ENCODE results near the gene PUS3.
"Not testable (repeated sequence)": the region's sequence is repeated elsewhere in the genome, so short reads cannot be mapped to it uniquely, and the experiment has no call there.

PUS3 gene

GRCh38 chr11:125914601-125915000 lies 11.6 kb upstream of the PUS3 start:
- not testable (repeated sequence) for DNase-seq

- no peak for DNase-seq
Observed at GRCh38 chr11:125910226-125910849, 7.3 kb upstream of the PUS3 start.

GRCh38 chr11:125904678-125905077 lies 1.7 kb upstream of the PUS3 start:
- no peak for DNase-seq

GRCh38 chr11:125903711-125904659 lies 979 bp upstream of the PUS3 start, which contains the start of gene DDX25:
DDX25 (plus strand) TSS chr11:125904508; CDS start chr11:125904518, 10 bp downstream.
- no peak for DNase-seq

GRCh38 chr11:125902277-125902926 lies 604 bp downstream of the PUS3 start:
- DNase-seq: no peak

- DNase-seq: no peak
Observed at GRCh38 chr11:125901872-125902271, 1.1 kb downstream of the PUS3 start.

- no peak for DNase-seq
Observed at GRCh38 chr11:125892994-125893393, 10.0 kb downstream of the PUS3 start.

GRCh38 chr11:125892071-125892470 lies 10.9 kb downstream of the PUS3 start:
- DNase-seq: no peak

- no peak for DNase-seq
Observed at GRCh38 chr11:125890447-125891100, 12.4 kb downstream of the PUS3 start.

- DNase-seq: peak; percentile 84
Observed at GRCh38 chr11:125887373-125888324, 15.4 kb downstream of the PUS3 start, which contains the start of gene HYLS1. HYLS1 (plus strand) TSS chr11:125887668; CDS start chr11:125899369, 11,701 bp downstream.

GRCh38 chr11:125886997-125887372 lies 16.0 kb downstream of the PUS3 start:
- DNase-seq: peak; percentile 17

GRCh38 chr11:125883375-125883774 lies 19.6 kb downstream of the PUS3 start:
- DNase-seq: no peak

- no peak for DNase-seq
Observed at GRCh38 chr11:125881291-125881690, 21.7 kb downstream of the PUS3 start.

- DNase-seq: peak; percentile 22
Observed at GRCh38 chr11:125874556-125875124, 28.4 kb downstream of the PUS3 start.

- DNase-seq: no peak
Observed at GRCh38 chr11:125873881-125874555, 29.0 kb downstream of the PUS3 start.

- no peak for DNase-seq
Observed at GRCh38 chr11:125872138-125872491, 30.9 kb downstream of the PUS3 start.

GRCh38 chr11:125871391-125872137 lies 31.4 kb downstream of the PUS3 start:
- no peak for DNase-seq

- no peak for DNase-seq
Observed at GRCh38 chr11:125869521-125869920, 33.5 kb downstream of the PUS3 start.

GRCh38 chr11:125865354-125865753 lies 37.7 kb downstream of the PUS3 start:
- DNase-seq: not testable (repeated sequence)

GRCh38 chr11:125862786-125863185 lies 40.2 kb downstream of the PUS3 start:
- DNase-seq: not testable (repeated sequence)

Data from activated T-cell treated with anti-CD3 and anti-CD28 coated beads for 4 hours (primary cell).